ENCODE data around the gene KIF26A. TPM values are rescaled to one million over a fixed set of nuclear protein-coding genes. Genes with fewer than 3 reads are reported as not detected.

KIF26A gene
- total RNA-seq, 1 donor: not detected

DNA sequence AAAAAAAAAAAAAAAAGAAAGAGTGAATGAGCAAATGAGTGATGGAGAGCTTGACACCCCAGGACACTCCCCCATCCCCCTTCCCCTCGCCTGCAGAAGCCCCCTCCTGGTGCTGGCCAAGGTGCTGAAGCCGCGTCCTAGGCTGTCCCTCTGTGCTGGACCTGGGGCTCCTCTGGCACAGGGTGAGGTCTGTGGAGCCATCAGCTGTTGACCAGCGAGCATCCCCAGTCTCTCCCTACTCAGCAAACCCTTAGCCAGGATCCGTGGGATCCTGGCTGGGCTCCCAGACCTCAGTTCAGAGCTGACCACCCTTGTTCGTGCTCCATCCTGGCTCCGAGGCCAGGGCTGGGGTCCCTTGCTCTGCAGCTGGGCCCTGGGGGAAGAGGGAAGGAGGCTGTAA lies 5.4 kb upstream of the KIF26A start:
- H3K27me3 ChIP-seq (ENCODE audit: insufficient read depth, low read length): peaks cover 24% of the 10 kb centered on the region
- no peak overlapping the region for H3K4me2 ChIP-seq (ENCODE audit: insufficient read depth, low read length)
- no peaks in the 10 kb centered on the region for H3K4me1 ChIP-seq (ENCODE audit: insufficient read depth, low read length)
- H3K79me2 ChIP-seq (ENCODE audit: insufficient read depth, low read length): no peaks in the 10 kb centered on the region
- peak; percentile 68 for DNase-seq (ENCODE audit: insufficient read length, low spot score, missing footprints)
- no peak overlapping the region for H2AFZ ChIP-seq (ENCODE audit: low read length)
- no peaks in the 10 kb centered on the region for H3K36me3 ChIP-seq (ENCODE audit: insufficient read depth, low read length)
- TF ChIP-seq, protein P1, sequence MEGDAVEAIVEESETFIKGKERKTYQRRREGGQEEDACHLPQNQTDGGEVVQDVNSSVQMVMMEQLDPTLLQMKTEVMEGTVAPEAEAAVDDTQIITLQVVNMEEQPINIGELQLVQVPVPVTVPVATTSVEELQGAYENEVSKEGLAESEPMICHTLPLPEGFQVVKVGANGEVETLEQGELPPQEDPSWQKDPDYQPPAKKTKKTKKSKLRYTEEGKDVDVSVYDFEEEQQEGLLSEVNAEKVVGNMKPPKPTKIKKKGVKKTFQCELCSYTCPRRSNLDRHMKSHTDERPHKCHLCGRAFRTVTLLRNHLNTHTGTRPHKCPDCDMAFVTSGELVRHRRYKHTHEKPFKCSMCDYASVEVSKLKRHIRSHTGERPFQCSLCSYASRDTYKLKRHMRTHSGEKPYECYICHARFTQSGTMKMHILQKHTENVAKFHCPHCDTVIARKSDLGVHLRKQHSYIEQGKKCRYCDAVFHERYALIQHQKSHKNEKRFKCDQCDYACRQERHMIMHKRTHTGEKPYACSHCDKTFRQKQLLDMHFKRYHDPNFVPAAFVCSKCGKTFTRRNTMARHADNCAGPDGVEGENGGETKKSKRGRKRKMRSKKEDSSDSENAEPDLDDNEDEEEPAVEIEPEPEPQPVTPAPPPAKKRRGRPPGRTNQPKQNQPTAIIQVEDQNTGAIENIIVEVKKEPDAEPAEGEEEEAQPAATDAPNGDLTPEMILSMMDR (IDR thresholded peaks at IDR 0.05; ENCODE audit: extremely low read depth, low read depth, low read length): no peak
- H3K4me3 ChIP-seq (ENCODE audit: insufficient read depth, low read length): no peak overlapping the region
- no peaks in the 10 kb centered on the region for H3K9me3 ChIP-seq (ENCODE audit: low read depth, low read length)
- no peak overlapping the region for H3K27ac ChIP-seq (ENCODE audit: low read depth, low read length)
- no peaks in the 10 kb centered on the region for H4K20me1 ChIP-seq (ENCODE audit: insufficient read depth, low read length)

DNA sequence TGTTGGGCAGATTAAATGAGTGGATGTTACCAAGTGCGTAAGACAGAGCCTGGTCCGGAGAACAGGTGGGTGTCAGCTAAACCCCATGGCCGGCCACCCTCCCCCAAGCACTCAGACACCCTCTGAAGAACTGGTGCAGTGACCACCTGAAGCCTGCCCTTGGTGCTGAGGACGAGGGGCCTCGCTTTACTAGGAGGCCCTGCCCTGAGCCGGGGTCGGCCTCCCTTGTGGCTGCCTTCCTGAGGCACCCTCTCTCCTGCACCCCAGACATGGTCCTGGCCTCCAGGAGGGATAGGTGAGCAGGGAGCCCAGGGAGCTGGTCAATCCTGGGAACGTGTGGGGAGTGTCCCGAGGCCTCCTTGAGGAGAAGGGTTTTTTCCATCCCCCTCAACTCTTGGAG lies 4.9 kb upstream of the KIF26A start:
- TF ChIP-seq, protein P1 (IDR thresholded peaks at IDR 0.05; ENCODE audit: extremely low read depth, low read depth, low read length): no peak
- Histone ChIP-seq H3K79me2 (ENCODE audit: insufficient read depth, low read length) (no peaks in the 10 kb centered on the region), H3K4me1 (ENCODE audit: insufficient read depth, low read length) (no peaks in the 10 kb centered on the region), H3K4me3 (ENCODE audit: insufficient read depth, low read length) (no peak overlapping the region), H3K27ac (ENCODE audit: low read depth, low read length) (no peak overlapping the region), H2AFZ (ENCODE audit: low read length) (no peak overlapping the region), H3K9me3 (ENCODE audit: low read depth, low read length) (no peaks in the 10 kb centered on the region), H4K20me1 (ENCODE audit: insufficient read depth, low read length) (no peaks in the 10 kb centered on the region), H3K27me3 (ENCODE audit: insufficient read depth, low read length) (peaks cover 26% of the 10 kb centered on the region), H3K4me2 (ENCODE audit: insufficient read depth, low read length) (no peak overlapping the region), H3K36me3 (ENCODE audit: insufficient read depth, low read length) (no peaks in the 10 kb centered on the region)
- DNase-seq (ENCODE audit: insufficient read length, low spot score, missing footprints): peak; percentile 83

DNA sequence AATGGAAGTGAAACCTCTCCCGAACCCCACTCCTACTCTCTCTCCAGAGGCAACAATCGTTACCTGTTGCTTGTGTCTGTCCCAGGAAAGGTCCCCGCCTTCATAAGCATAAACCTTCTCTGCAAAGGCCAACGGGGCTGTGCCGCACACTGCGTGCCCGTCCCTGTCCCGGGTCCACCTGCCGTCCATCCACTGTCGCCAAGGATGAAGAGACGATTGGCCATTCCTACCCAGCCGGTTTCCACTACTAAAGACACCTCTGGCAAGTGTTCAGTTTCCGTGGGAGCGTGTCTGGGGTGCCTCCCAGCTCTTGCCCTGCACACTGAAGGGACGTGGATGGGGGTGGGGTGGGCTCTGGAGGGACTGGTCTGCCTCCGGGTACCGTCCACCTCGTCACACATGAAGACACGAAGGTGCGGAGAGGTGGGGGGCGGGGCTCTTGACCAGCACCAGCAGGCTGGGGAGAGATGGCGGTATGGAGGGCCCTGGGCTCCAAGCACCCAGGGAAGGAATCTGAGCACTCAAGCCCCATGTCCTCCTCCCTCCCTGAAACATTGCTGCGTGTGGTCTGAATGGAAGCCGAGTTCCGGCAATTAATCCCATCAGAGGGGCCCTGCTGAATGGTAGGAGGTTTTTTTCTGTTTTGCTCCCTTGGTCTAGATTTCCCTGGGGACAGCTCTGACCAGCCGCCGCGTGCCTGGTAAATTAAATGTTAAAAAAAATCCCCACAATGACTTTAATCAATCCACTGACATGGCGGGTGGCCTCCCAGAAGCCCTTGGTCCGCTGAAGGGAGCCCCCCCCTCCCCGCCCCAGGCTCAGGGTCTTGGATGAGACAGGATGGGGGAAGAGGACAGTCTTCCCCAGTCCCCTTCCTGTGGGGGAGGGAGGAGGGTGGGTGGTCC lies 4.1 kb upstream of the KIF26A start:
- Histone ChIP-seq H3K27ac (ENCODE audit: low read depth, low read length) (no peak overlapping the region), H3K9me3 (ENCODE audit: low read depth, low read length) (no peaks in the 10 kb centered on the region), H3K4me2 (ENCODE audit: insufficient read depth, low read length) (no peak overlapping the region), H3K36me3 (ENCODE audit: insufficient read depth, low read length) (no peaks in the 10 kb centered on the region), H2AFZ (ENCODE audit: low read length) (no peak overlapping the region), H3K4me1 (ENCODE audit: insufficient read depth, low read length) (no peaks in the 10 kb centered on the region), H3K79me2 (ENCODE audit: insufficient read depth, low read length) (no peaks in the 10 kb centered on the region), H3K4me3 (ENCODE audit: insufficient read depth, low read length) (no peak overlapping the region), H4K20me1 (ENCODE audit: insufficient read depth, low read length) (no peaks in the 10 kb centered on the region), H3K27me3 (ENCODE audit: insufficient read depth, low read length) (peaks cover 31% of the 10 kb centered on the region)
- DNase-seq (ENCODE audit: insufficient read length, low spot score, missing footprints): peak; percentile 77
- TF ChIP-seq, protein P1 (IDR thresholded peaks at IDR 0.05; ENCODE audit: extremely low read depth, low read depth, low read length): no peak

DNA sequence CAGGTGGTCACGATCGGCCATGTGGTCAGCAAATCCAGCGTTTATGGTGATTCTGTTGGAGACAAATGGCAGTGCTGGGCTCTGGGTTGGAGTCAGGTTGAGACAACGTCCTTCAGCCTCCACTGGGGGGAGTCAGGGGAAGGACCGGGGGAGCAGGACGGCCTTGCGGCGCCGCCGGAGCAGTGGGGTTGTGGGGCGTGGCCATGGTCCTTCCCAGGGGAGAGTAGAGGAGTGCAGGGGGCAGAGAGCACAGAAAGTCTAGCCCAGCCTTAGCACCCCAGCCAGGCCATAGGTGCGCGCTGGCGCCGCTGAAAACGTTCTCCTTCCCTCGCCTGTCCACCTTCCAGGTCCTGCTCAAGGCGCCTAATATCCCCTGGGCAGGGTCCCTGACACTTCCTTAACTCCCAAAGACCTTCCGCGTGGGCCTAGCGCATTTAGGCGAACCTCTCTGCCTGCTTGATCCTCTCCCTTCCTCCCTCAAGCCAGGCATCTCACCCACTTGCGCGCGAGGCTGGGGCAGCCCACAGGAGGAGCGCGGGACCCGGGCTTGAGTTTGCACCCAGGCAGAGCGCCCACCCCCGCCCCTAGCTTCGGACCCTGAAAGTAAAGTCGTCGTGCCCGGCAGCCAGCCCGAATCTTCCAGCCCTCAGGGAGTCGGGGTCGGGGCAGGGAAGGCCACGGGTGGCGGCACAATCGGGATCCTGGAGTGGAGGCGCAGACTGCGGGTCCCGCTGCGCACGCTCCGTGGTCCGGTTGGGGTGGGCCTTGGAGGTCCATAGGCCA lies 3.1 kb upstream of the KIF26A start:
- Histone ChIP-seq H3K27me3 (ENCODE audit: insufficient read depth, low read length) (peaks cover 33% of the 10 kb centered on the region), H2AFZ (ENCODE audit: low read length) (no peak overlapping the region), H3K36me3 (ENCODE audit: insufficient read depth, low read length) (no peaks in the 10 kb centered on the region), H3K4me1 (ENCODE audit: insufficient read depth, low read length) (no peaks in the 10 kb centered on the region), H3K79me2 (ENCODE audit: insufficient read depth, low read length) (no peaks in the 10 kb centered on the region), H3K4me3 (ENCODE audit: insufficient read depth, low read length) (no peak overlapping the region), H3K4me2 (ENCODE audit: insufficient read depth, low read length) (no peak overlapping the region), H3K27ac (ENCODE audit: low read depth, low read length) (no peak overlapping the region), H4K20me1 (ENCODE audit: insufficient read depth, low read length) (no peaks in the 10 kb centered on the region), H3K9me3 (ENCODE audit: low read depth, low read length) (no peaks in the 10 kb centered on the region)
- peak; percentile 93 for DNase-seq (ENCODE audit: insufficient read length, low spot score, missing footprints)
- TF ChIP-seq, protein P1 (IDR thresholded peaks at IDR 0.05; ENCODE audit: extremely low read depth, low read depth, low read length): no peak
